LHCN-M2 (cell line): ENCODE data around the gene MIER1. TPM values are rescaled to one million over a fixed set of nuclear protein-coding genes. Genes with fewer than 3 reads are reported as not detected.

ENCODE experiments used
- DNase-seq: peaks from one replicate; pipeline ENCODE4 v3.0.0-alpha.2; 2012; ENCODE audit warnings: low read depth
- total RNA-seq: library from RNA; depleted of rRNA; stranded (reverse); fragments of >200 nt; gene quantifications from 2 replicates; pipeline ENCODE4 v1.2.3, GENCODE V29; 2014; rRNA removed

The MIER1 gene
- total RNA-seq, 1 experiment from 2014 or later, result 33.4 TPM

GRCh38 chr1:66996018-66996682 is 71.4 kb downstream of the MIER1 start:
- DNase-seq, result peak; percentile 65

- peak; percentile 29 for DNase-seq
Observed at GRCh38 chr1:66998972-66999371, 74.2 kb downstream of the MIER1 start.

DNA sequence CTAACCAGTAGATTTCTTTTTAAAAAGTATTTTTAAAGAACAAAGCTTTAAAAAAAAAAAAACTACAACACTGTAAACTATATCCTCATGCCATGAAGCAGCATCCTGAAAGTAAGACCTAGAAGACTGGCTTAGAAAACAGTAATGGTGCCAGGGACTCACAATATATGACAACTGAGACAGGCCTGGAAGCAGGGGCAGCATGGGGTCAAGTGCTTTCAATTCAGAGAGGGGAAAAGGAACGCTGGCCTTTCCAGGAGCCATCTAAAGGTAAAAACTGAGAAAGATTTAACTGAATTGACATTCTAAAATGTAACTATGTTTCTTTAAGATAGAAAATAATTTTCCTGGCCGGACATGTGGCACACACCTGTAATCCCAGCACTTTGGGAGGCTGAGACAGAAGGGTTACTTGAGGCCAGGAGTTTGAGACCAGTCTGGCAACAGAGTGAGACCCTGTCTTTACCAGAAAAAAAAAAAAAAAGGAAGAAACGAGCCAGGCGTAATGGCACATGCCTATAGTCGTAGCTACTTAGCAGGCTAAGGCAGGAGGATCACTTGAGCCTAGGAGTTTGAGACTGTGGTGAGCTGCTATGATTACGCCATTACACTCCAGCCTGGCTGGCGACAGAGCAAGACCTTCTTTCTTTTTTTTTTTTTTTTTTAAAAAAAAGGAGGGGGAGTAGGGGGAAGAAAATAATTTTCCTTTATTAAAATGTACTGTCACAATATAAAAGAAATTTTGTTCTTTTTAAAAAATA is 75.0 kb downstream of the MIER1 start:
- no peak for DNase-seq

DNA sequence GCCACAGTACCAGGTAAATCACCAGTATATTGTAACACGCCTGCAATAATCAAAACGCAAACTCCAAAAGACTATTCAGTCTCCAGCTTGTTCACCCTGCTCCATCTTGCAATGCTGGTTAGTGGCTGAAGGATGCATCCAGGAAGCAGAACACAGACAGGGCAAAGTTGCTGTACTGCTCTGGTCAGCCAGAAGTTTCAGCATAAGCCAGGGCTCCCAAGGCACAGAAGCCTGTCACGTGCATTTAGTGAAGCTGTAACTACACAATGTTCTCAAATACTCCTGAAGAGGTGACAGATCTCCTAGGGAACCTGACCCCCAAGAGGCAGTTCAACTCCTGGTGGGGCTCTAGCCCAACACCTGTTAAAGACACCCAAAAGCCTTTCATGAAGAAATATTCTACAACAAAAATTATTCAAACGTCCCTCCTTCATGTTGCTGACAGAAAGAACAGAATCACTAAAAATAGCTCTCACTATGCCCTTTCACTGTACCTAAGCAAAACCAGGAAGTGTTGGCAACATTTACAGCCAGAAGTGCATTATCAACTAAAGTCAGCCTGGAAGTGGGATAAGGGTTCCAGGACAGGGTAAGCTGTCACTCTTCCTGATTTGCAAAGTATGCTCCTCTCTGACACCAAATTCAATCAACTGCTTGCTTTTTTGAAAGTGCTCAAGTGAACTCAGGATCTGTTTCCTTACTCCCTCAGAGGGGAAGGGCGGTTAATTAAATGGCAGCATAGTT is 77.1 kb downstream of the MIER1 start:
- DNase-seq, result no peak

DNA sequence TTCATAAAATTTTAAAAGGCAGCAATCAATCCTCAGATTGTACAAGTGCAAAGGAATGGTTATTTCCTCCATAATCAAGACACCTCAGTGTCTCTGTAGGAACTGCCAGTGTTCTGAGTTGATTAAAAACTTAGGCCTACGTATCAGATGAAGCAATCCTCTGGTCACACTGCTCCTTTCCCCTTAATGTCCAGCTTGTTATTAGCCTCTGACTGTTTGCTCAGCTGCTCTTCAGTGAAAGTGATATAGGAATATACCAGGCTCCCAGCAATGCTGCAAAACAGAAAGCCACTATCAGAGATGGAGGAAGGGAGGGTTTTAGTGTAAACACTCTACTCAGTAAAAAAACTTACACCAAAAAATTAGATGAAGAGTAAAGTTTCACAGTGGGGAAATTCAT is 79.4 kb downstream of the MIER1 start:
- peak; percentile 81 for DNase-seq

DNA sequence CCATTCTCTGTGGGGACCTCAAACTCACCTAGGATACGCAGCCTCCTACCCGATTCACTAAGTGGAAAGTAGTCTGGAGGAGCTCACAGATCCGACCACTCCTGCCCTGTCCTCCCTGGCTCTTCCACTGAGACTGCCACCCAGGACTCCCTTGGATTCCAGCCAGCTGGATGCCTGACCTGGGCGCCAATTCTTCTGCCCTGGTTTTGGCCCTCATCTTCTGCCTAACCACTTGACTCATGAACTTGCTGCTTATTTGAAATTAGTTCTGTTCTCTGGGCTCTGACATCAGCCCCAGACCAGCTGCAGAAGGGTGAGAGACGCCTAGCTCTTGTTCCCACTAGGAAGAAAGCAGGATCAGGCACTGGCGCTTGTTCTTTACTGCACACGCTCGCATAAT is 80.3 kb downstream of the MIER1 start:
- DNase-seq, result peak; percentile 26

DNA sequence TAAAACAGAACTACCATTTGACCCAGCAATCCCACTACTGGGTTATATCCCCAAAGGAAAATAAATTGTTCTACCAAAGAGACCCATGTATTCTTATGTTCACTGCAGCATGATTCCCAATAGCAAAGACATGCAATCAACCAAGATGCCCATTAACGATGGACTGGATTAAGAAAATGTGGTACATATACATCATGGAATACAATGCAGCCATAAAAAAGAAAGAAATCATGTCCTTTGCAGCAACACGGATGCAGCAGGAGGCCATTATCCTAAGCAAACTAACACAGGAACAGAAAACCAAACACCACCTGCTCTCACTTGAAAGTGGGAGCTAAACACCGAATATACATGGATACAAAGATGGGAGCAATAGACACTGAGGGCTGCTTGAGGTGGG is 85.0 kb downstream of the MIER1 start:
- DNase-seq, result no peak

GRCh38 chr1:67013573-67013972 is 88.8 kb downstream of the MIER1 start:
- DNase-seq, result peak; percentile 80

DNA sequence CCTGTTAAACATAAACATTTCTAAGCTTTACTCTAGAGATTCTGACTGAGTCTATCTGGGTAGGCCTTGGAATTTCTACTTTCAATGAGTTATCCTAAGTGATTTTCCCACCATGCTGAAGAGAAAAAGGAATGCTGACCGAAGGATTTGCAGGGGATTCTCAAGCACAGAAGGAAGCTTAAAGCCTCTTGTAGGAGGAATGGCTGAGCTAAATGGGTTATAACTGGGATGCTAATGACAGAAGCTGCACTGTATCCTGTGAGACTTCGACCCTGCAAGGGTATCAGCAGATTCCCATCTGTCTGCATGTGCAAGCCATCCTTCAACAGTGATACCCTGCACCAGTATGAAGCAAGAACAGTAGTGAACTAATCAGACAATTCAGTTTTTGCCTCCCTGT is 93.8 kb downstream of the MIER1 start:
- DNase-seq, result no peak

GRCh38 chr1:67019121-67019520 is 94.3 kb downstream of the MIER1 start:
- no peak for DNase-seq

DNA sequence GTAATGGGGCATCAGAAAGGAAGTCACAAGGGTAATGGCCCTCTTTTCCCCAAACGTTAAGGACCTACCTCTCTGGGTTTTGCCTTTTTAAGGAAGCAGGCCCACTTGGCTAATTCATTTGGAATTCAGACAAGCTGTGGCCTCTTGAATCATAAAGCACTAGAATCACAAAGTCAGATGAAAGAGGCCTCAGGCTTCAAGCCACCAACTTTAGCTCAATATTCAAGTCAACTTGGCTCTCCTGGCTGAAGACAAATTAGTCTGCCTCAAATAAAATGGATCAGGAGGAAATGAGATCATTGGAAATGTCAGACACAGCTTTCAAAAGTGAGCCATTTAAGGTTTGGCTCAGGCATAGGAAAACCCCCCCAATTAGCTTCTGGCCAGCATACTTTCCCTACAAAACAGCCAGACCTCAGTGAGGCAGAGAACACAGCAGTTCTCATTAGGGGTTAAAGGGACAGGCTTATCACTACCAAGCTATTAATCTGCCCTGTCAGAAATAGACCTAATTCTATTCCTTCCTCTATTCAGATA is 94.9 kb downstream of the MIER1 start:
- DNase-seq, result no peak

GRCh38 chr1:67020304-67020703 is 95.5 kb downstream of the MIER1 start:
- no peak for DNase-seq

GRCh38 chr1:67020765-67021164 is 96.0 kb downstream of the MIER1 start:
- DNase-seq, result no peak

- DNase-seq, result no peak
Observed at GRCh38 chr1:67029472-67029871, 104.7 kb downstream of the MIER1 start.

DNA sequence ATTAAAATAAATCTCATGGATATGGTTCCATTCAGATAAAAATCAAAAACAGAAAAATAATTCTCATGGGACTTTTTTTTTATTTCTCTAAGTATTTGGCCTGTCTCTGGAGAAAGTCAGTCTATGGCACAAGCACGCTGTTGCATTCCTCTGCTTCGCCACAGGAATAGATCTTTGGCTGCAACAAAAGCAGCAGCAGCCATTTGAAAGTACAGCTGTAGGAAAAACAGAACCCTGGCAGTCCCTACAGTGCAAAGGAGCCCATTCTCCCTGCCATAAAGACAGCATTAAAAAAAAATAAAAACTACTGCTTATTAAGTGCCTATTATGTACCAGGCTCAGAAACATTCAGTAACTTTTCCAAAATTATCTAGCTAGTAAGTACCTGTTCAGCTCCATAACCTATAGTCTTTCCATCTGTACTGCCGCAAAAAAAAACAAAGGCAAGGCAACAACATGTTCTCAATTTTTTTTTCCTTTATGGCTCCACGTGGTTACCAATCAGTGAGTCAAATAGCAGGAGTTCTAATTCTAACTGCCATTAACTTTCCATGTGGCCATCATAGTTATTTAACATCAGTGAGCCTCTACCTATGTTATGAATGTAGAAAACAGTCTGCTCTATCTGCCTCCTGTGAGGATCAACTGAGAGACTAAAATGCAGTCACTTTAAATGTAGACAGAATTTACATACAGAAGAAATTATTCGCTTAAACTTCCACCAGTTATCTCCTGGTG is 106.5 kb downstream of the MIER1 start:
- no peak for DNase-seq

DNA sequence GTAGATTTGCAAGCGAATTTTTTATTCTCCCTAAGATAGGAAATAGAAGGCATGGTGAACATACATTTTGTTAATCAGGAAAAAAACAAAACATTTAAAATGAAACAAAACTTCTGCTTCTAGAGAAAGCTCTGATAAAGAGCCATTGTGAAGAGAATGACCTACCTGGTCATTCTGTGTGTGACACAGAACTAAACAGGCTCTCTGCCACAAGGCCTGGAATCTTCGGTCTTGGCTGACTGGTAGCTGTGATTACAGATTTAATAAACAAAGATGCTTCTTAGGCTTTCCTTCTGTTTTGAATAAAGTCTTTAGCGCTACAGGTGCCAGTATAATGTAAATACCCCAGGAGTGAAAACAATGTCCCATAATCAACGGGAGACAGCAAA is 107.1 kb downstream of the MIER1 start:
- no peak for DNase-seq

Other genes with a start within 250 kb of the MIER1 start
- 4.9 and 5.7 TPM in 2 replicates for gene DYNLT5, start 172.5 kb upstream of the MIER1 start, total RNA-seq
- not detected in 2 replicates for gene INSL5, start 123.7 kb upstream of the MIER1 start, total RNA-seq
- 2.4 and 3.6 TPM in 2 replicates for gene DNAI4, start 134 bp upstream of the MIER1 start, total RNA-seq
- 41.3 and 44.6 TPM in 2 replicates for gene SLC35D1, start 129.2 kb downstream of the MIER1 start, total RNA-seq
- gene C1orf141, start 210.0 kb downstream of the MIER1 start, total RNA-seq, result not detected in 2 replicates
- gene IL23R, start 241.5 kb downstream of the MIER1 start, total RNA-seq, result not detected in 2 replicates